Left lung (tissue), 10 donors: Measurements from ENCODE around the gene ATP12A. TPM values are rescaled to one million over a fixed set of nuclear protein-coding genes. Genes with fewer than 3 reads are reported as not detected.

Source experiments
- ATAC-seq: fragments of 200-7000 bp; cut with Tn5 transposase; one replicate; pipeline ENCODE4 v1.9.1; 2020; ENCODE audit warnings: moderate library complexity
- DNase-seq, 4 donors: peaks; one replicate each; pipeline ENCODE4 v3.0.0-alpha.2; 2013 to 2020
- H3K27ac ChIP-seq, 2 donors: fragments of 200-600 bp; sonication (generic) in 1 of 2; one replicate each; pipeline versions ENCODE4 v1.5.0 to v1.8.0; 2020 to 2021
- H3K27me3 ChIP-seq, 2 donors: fragments of 200-600 bp; sonication (generic) in 1 of 2; one replicate each; pipeline versions ENCODE4 v1.5.0 to v1.8.0; 2020 to 2021
- H3K36me3 ChIP-seq, 2 donors: fragments of 200-600 bp; sonication (generic) in 1 of 2; one replicate each; pipeline versions ENCODE4 v1.5.0 to v1.8.0; 2020 to 2021
- H3K4me1 ChIP-seq, 2 donors: fragments of 200-600 bp; one replicate each; pipeline ENCODE4 v1.8.0; 2021
- H3K4me3 ChIP-seq, 2 donors: fragments of 200-600 bp; sonication (generic) in 1 of 2; one replicate each; pipeline versions ENCODE4 v1.5.0 to v1.8.0; 2020 to 2021; ENCODE audit warnings: mild to moderate bottlenecking in 1 of 2
- H3K9me3 ChIP-seq, 2 donors: fragments of 200-600 bp; sonication (generic) in 1 of 2; one replicate each; pipeline versions ENCODE4 v1.5.0 to v1.8.0; 2020 to 2021
- CTCF ChIP-seq, 2 donors: fragments of 200-600 bp; sonication (generic) in 1 of 2; IDR thresholded peaks; one replicate each; pipeline versions ENCODE4 v1.5.0 to v1.8.0; 2021; ENCODE audit warnings: antibody characterized with exemption in 2 of 2
- intact Hi-C, 2 donors: fragments of 100-400 bp; cut with DNase I; formaldehyde crosslinking; loops; one replicate each; pipeline versions ENCODE4 v1.11.2 to v1.14.2; 2022
- polyA plus RNA-seq, 6 donors: library from polyadenylated mRNA; unstranded; fragments of 120-200 nt; gene quantifications; one replicate each; pipeline ENCODE4 v1.2.1, GENCODE V29; 2013; ENCODE audit not compliant: insufficient read length in 6 of 6
- total RNA-seq, 2 donors: library from RNA; stranded (reverse); fragmentation: NEBNext Ultra II Directional; extraction: Animal tissue kit (Norgen Biotek cat#: 25700); gene quantifications; one replicate each; pipeline ENCODE4 v1.2.1, GENCODE V29; 2021
- donor health status: DM: no; HTN: yes; CAD: no.
- donor health status: DM: no; HTN: no; CAD: no.

The ATP12A gene
- total and polyA plus RNA-seq, 8 donors: 0.08 to 2.0 (median 0.10) TPM; not detected in 3

- no peaks in the 10 kb centered on the region for H3K9me3 ChIP-seq
- no peak for TF ChIP-seq CTCF (IDR thresholded peaks at IDR 0.05)
- H3K4me1 ChIP-seq: no peaks in the 10 kb centered on the region
- intact Hi-C loops: no loop called here
- peaks cover 0 to 8% of the 10 kb centered on the region in 2 donors for H3K27me3 ChIP-seq
- no peak overlapping the region for H3K4me3 ChIP-seq
- DNase-seq (no peak), ATAC-seq (no peak)
- H3K27ac ChIP-seq: no peak overlapping the region
- no peaks in the 10 kb centered on the region for H3K36me3 ChIP-seq
These were observed 43.4 kb upstream of the ATP12A start for GRCh38 chr13:24636776-24637175.

- TF ChIP-seq CTCF (IDR thresholded peaks at IDR 0.05): no peak
- Histone ChIP-seq H3K27me3 (peaks cover 0 to 8% of the 10 kb centered on the region in 2 donors), H3K27ac (no peak overlapping the region), H3K36me3 (no peaks in the 10 kb centered on the region), H3K9me3 (no peaks in the 10 kb centered on the region), H3K4me3 (no peak overlapping the region), H3K4me1 (no peaks in the 10 kb centered on the region)
- no peak for ATAC-seq
- intact Hi-C loops: no loop called here
- no peak for DNase-seq
These were observed 42.1 kb upstream of the ATP12A start for GRCh38 chr13:24638096-24638495.

- Histone ChIP-seq H3K36me3 (no peaks in the 10 kb centered on the region), H3K4me1 (no peaks in the 10 kb centered on the region), H3K9me3 (no peaks in the 10 kb centered on the region), H3K27ac (no peak overlapping the region), H3K4me3 (no peak overlapping the region), H3K27me3 (peaks cover 0 to 8% of the 10 kb centered on the region in 2 donors)
- ATAC-seq: no peak
- TF ChIP-seq CTCF (IDR thresholded peaks at IDR 0.05): no peak
- DNase-seq: no peak
- intact Hi-C loops: no loop called here
These were observed 39.5 kb upstream of the ATP12A start for GRCh38 chr13:24640752-24641151.

GRCh38 chr13:24642219-24642618, 38.0 kb upstream of the ATP12A start:
- Histone ChIP-seq H3K4me1 (no peaks in the 10 kb centered on the region), H3K27me3 (peaks cover 0 to 8% of the 10 kb centered on the region in 2 donors), H3K36me3 (no peaks in the 10 kb centered on the region), H3K27ac (no peak overlapping the region), H3K9me3 (no peaks in the 10 kb centered on the region), H3K4me3 (no peak overlapping the region)
- DNase-seq: no peak
- no peak for TF ChIP-seq CTCF (IDR thresholded peaks at IDR 0.05)
- intact Hi-C loops: no loop called here
- ATAC-seq: no peak

- Histone ChIP-seq H3K27ac (no peak overlapping the region), H3K9me3 (no peaks in the 10 kb centered on the region), H3K36me3 (no peaks in the 10 kb centered on the region), H3K27me3 (no peaks in the 10 kb centered on the region), H3K4me1 (no peaks in the 10 kb centered on the region), H3K4me3 (no peak overlapping the region)
- intact Hi-C loops: no loop called here
- TF ChIP-seq CTCF (IDR thresholded peaks at IDR 0.05): no peak
- ATAC-seq (no peak), DNase-seq (no peak)
These were observed 36.2 kb upstream of the ATP12A start for GRCh38 chr13:24644036-24644435.
